ENCODE data around the gene TCEA3. TPM values are rescaled to one million over a fixed set of nuclear protein-coding genes. Genes with fewer than 3 reads are reported as not detected.

The TCEA3 gene
- total and polyA plus RNA-seq, 2 donors (not counting 3 experiments of a cell fraction or from before 2014, with no cell fraction given), result 1.5 to 3.7 TPM

DNA sequence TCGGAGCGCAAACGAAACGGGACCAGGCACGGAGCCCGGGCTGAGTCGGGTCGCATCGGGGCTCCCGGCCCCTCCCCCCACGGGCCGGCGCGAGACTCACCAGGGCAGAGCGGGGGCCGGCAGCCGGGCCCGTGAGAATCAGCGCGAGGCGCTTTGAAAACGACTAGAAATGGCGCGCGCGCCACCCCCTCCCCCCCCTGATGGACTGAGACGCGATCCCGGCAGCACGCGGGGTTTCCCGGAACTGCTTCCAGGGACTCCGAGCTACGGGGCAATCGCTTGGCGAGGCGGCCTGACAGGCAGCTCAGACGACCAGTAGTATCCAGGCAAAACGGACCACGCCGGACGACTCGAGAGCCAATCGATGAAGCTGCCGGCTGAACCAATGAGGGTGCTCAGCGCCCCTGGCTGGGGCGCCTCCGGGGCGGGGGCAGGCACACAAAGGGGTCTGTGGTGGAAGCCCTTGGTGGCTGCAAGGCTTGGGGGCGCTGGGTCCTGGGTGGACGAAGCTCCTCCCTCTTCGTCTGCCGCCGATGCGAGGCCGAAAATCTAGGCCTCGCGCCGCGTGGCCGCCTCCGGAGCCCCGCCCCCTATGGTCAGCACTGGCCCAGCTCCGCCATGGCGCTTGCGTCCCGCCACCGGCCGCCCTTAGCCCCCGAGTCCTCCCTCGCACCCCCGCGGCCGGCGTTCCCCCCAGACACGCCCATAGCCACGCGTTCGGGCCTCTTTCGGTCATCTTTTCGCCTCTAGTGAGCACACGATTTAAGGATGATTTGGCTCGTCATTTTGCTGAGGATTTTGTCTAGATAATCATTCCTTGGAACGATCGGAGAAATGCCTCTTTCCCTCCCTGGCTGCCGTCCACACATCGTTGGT is 80.2 kb downstream of the TCEA3 start, which contains the start of gene HNRNPR:
HNRNPR (minus strand) TSS at position 174 of the 876 bp plus-strand sequence. CDS start 3,276 bp downstream, outside the sequence.
- POLR2A ChIA-PET, result interaction anchor here (0.6 to 1.7 kb wide), 15 partner anchors 13 to 215 kb away, joined by 3 to 28 read pairs (median 4); partner anchors contain the start of genes ID3 and ZNF436
- Histone ChIP-seq H3K9ac (replicated peaks; ENCODE audit: extremely low read depth, insufficient read depth, low read length) (peak within 1 kb of the TSS; percentile 99), H3K36me3 (ENCODE audit: control insufficient read depth in 2 of 2, extremely low read depth in 1 of 2, insufficient read depth in 2 of 2, low read length in 2 of 2) (peaks cover 0 to 2% of the 10 kb centered on the region in 2 experiments), H3K9me3 (replicated peaks; ENCODE audit: control insufficient read depth, insufficient read depth, low read length) (no peaks in the 10 kb centered on the region), H3K27ac (ENCODE audit: insufficient read depth, low read depth, low read length) (peak within 1 kb of the TSS; percentile 79), H4K20me1 (replicated peaks; ENCODE audit: control insufficient read depth, extremely low read depth, insufficient read depth, low read length) (peaks cover 12% of the 10 kb centered on the region), H3K4me1 (ENCODE audit: control insufficient read depth, extremely low read depth, insufficient read depth, low read length) (peaks cover 27% of the 10 kb centered on the region), H3K79me2 (ENCODE audit: control insufficient read depth, insufficient read depth, low read length) (peaks cover 47% of the 10 kb centered on the region), H3K9me1 (replicated peaks; ENCODE audit: control insufficient read depth, extremely low read depth, insufficient read depth, low read length) (no peaks in the 10 kb centered on the region), H3K27me3 (ENCODE audit: control insufficient read depth in 2 of 2, insufficient read depth in 2 of 2, low read length in 2 of 2) (no peaks in the 10 kb centered on the region), H3K4me3 (replicated peaks in 1 of 3; ENCODE audit: insufficient read depth in 1 of 3, low read depth in 1 of 3, low read length in 3 of 3) (peak within 1 kb of the TSS; percentile 73 to 99 (median 99)), H3K4me2 (ENCODE audit: insufficient read depth, low read length) (peak within 1 kb of the TSS; percentile 98), H2AFZ (ENCODE audit: low read depth, low read length) (peak within 1 kb of the TSS; percentile 81)
- FAIRE-seq, result peak; percentile 96
- TF ChIP-seq JUN (IDR thresholded peaks at IDR 0.05; ENCODE audit: borderline replicate concordance, insufficient read depth, insufficient read length, low read depth) (no peak), POLR2A (IDR thresholded peaks at IDR 0.05; ENCODE audit: low read depth, low read length) (peak; percentile 87), POLR2AphosphoS5 (IDR thresholded peaks at IDR 0.05; ENCODE audit: insufficient read depth, low read depth, low read length) (peak; percentile 93), FOS (IDR thresholded peaks at IDR 0.05; ENCODE audit: borderline replicate concordance, insufficient read depth, low read length) (no peak), EZH2 (IDR thresholded peaks at IDR 0.05; ENCODE audit: borderline replicate concordance, low read depth, low read length, severe bottlenecking) (no peak), GATA2 (IDR thresholded peaks at IDR 0.05; ENCODE audit: insufficient read depth, insufficient read length, low read depth, low read length) (no peak), MYC (IDR thresholded peaks at IDR 0.05; ENCODE audit: low read depth, low read length) (peak; percentile 88)
- TF ChIP-seq, protein P1, sequence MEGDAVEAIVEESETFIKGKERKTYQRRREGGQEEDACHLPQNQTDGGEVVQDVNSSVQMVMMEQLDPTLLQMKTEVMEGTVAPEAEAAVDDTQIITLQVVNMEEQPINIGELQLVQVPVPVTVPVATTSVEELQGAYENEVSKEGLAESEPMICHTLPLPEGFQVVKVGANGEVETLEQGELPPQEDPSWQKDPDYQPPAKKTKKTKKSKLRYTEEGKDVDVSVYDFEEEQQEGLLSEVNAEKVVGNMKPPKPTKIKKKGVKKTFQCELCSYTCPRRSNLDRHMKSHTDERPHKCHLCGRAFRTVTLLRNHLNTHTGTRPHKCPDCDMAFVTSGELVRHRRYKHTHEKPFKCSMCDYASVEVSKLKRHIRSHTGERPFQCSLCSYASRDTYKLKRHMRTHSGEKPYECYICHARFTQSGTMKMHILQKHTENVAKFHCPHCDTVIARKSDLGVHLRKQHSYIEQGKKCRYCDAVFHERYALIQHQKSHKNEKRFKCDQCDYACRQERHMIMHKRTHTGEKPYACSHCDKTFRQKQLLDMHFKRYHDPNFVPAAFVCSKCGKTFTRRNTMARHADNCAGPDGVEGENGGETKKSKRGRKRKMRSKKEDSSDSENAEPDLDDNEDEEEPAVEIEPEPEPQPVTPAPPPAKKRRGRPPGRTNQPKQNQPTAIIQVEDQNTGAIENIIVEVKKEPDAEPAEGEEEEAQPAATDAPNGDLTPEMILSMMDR (IDR thresholded peaks at IDR 0.05; ENCODE audit: extremely low read depth in 1 of 2, insufficient read depth in 1 of 2, low read depth in 1 of 2, low read length in 2 of 2), result no peak
- TF ChIP-seq, protein P2, sequence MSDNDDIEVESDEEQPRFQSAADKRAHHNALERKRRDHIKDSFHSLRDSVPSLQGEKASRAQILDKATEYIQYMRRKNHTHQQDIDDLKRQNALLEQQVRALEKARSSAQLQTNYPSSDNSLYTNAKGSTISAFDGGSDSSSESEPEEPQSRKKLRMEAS (IDR thresholded peaks at IDR 0.05; ENCODE audit: insufficient read depth, insufficient read length), result peak; percentile 87
- dilution Hi-C loops (cut with MboI; ENCODE audit: extremely low pct_ligation_motif_present, low sequenced_read_pairs) (no loop called here), intact Hi-C loops (cut with micrococcal nuclease) (loop anchor here (1.0 to 10.0 kb wide), 5 partner anchors 24 to 190 kb away; partner anchors contain the start of genes ASAP3 and E2F2)
- TSS peak; percentile 86 for BruUV-seq (replicated peaks)
- DNase-seq (ENCODE audit: low read depth, low spot score), result peak; percentile 100
- CTCF ChIA-PET, result interaction anchor here (0.7 to 1.7 kb wide), 17 partner anchors 10 to 245 kb away, joined by 3 to 33 read pairs (median 4); partner anchors contain the start of genes ASAP3, HTR1D and ZNF436
